WTC11 (cell line): Measurements from ENCODE around the gene CBFA2T3.
"Not testable (repeated sequence)": the region's sequence is repeated elsewhere in the genome, so short reads cannot be mapped to it uniquely, and the experiment has no call there.

Experiments
- CTCF ChIP-seq: fragments of 200-600 bp; IDR thresholded peaks from 2 replicates; pipeline ENCODE4 v1.8.0; 2022; ENCODE audit warnings: antibody characterized with exemption
- TP53 ChIP-seq: sonication (generic); formaldehyde crosslinking; IDR thresholded peaks from 2 replicates; pipeline ENCODE4 v1.8.1; 2023; ENCODE audit warnings: mild to moderate bottlenecking, missing genetic modification reagents

GRCh38 chr16:88894266-88894665 is 82.7 kb downstream of the CBFA2T3 start:
- not testable (repeated sequence) for TF ChIP-seq TP53 (CRISPR knock-in tag); CTCF
